Ovary (tissue), 9 donors: Measurements from ENCODE around the gene ARID1B. TPM values are rescaled to one million over a fixed set of nuclear protein-coding genes. Genes with fewer than 3 reads are reported as not detected.

Experiments
- DNase-seq, 5 donors: peaks; one replicate each; pipeline ENCODE4 v3.0.0-alpha.2; 2019 to 2020
- H3K27ac ChIP-seq, 2 donors: fragments of 200-600 bp; one replicate each; pipeline versions ENCODE4 v1.5.1 to v1.8.0; 2019 to 2022
- H3K27me3 ChIP-seq: fragments of 200-600 bp; one replicate; pipeline ENCODE4 v1.8.0; 2022
- H3K36me3 ChIP-seq: fragments of 200-600 bp; sonication (generic); one replicate; pipeline ENCODE4 v1.5.1; 2019
- H3K4me1 ChIP-seq: one replicate; pipeline ENCODE4 v1.8.1; 2013; ENCODE audit warnings: mild to moderate bottlenecking, moderate library complexity; ENCODE audit not compliant: insufficient read depth
- H3K4me3 ChIP-seq: fragments of 200-600 bp; sonication (generic); one replicate; pipeline ENCODE4 v1.5.1; 2017
- H3K9me3 ChIP-seq, 2 donors: fragments of 200-600 bp in 1 of 2; sonication (generic) in 1 of 2; one replicate each; pipeline versions ENCODE4 v1.5.1 to v1.8.1; 2013 to 2019; ENCODE audit warnings: mild to moderate bottlenecking in 1 of 2, moderate library complexity in 1 of 2
- CTCF ChIP-seq, 3 donors: fragments of 450-650 bp in 2 of 3; fragments of 200-600 bp in 1 of 3; IDR thresholded peaks; one replicate each; pipeline versions ENCODE4 v1.5.1 to v1.8.0; 2016 to 2022; ENCODE audit warnings: antibody characterized with exemption in 3 of 3, mild to moderate bottlenecking in 1 of 3
- EP300 ChIP-seq: sonication (generic); formaldehyde crosslinking; IDR thresholded peaks from one replicate; pipeline ENCODE4 v1.6.1; 2017; ENCODE audit warnings: antibody characterized with exemption
- POLR2A ChIP-seq: fragments of 450-650 bp; IDR thresholded peaks from one replicate; pipeline ENCODE4 v1.6.1; 2017; ENCODE audit warnings: antibody characterized with exemption, mild to moderate bottlenecking, moderate library complexity
- WGBS, 3 donors: extraction: QIAGEN DNeasy Blood & Tissue Kit in 1 of 3; methylation state at CpG; one replicate each; pipeline versions ENCODE4 v1.1.5 to v1.1.7; 2013 to 2017; 5-methylcytosine and 5-hydroxymethylcytosine counted together
- intact Hi-C, 4 donors: fragments of 100-400 bp; cut with DNase I; formaldehyde crosslinking; loops; one replicate each; pipeline versions ENCODE4 v1.11.0 to v1.15.1; 2022 to 2023
- polyA plus RNA-seq, 2 donors: library from polyadenylated mRNA; stranded (reverse); fragments of 200-250 nt in 1 of 2; fragments of 350-450 nt in 1 of 2; fragmentation: Illumina TruSeq in 1 of 2; extraction: RNeasy Lipid Tissue Mini Kit (QIAGEN cat#74804) in 1 of 2; gene quantifications; one replicate each; pipeline ENCODE4 v1.2.3, GENCODE V29; 2013 to 2014
- total RNA-seq, 7 donors: library from RNA; depleted of rRNA in 2 of 7; stranded (reverse); fragments of >200 nt in 2 of 7; fragmentation: NEBNext Ultra II Directional in 3 of 7; extraction: Animal tissue kit (Norgen Biotek cat#: 25700) in 3 of 7; gene quantifications; one replicate each; pipeline versions ENCODE4 v1.1.0 to v1.2.4, GENCODE V29; 2016 to 2023
- donor health status: DM: no; HTN: no; CAD: no; lungs with moderate emphysema.
- donor health status: DM: no; HTN: no; CAD: no.
- donor health status: Bipolar disorder and iron deficiency.
- donor health status: DM: yes; HTN: yes; CAD: no.
- donor health status: DM: no; HTN: no; CAD: no.
- donor health status: DM: yes; HTN: yes; CAD: no.

Gene ARID1B
- total and polyA plus RNA-seq, 9 donors = 33.2 to 144 (median 105) TPM

GRCh38 chr6:157049133-157049532 is 272.0 kb downstream of the ARID1B start:
- no peak for TF ChIP-seq POLR2A
- TF ChIP-seq EP300 = no peak
- TF ChIP-seq CTCF (IDR thresholded peaks at IDR 0.05) = no peak
- no peaks in the 10 kb centered on the region for H3K36me3 ChIP-seq
- H3K4me3 ChIP-seq = no peak overlapping the region
- H3K27me3 ChIP-seq = no peaks in the 10 kb centered on the region
- no peak overlapping the region for H3K27ac ChIP-seq
- DNase-seq = no peak
- 89 to 90% (median 89%) methylated on average over 5 of the region's 5 CpGs for WGBS, 3 donors
- H3K4me1 ChIP-seq = peaks cover 9% of the 10 kb centered on the region
- intact Hi-C loops = no loop called here
- no peaks in the 10 kb centered on the region for H3K9me3 ChIP-seq

- intact Hi-C loops = no loop called here
- no peaks in the 10 kb centered on the region for H3K36me3 ChIP-seq
Observed at GRCh38 chr6:157050537-157051265, 273.5 kb downstream of the ARID1B start.

GRCh38 chr6:157054531-157054979 is 277.4 kb downstream of the ARID1B start:
- intact Hi-C loops = no loop called here
- no peak for TF ChIP-seq POLR2A
- no peak for TF ChIP-seq CTCF (IDR thresholded peaks at IDR 0.05)
- no peak for TF ChIP-seq EP300
- Histone ChIP-seq H3K4me1 (peaks cover 4% of the 10 kb centered on the region), H3K4me3 (no peak overlapping the region), H3K9me3 (no peaks in the 10 kb centered on the region), H3K36me3 (no peaks in the 10 kb centered on the region), H3K27me3 (no peaks in the 10 kb centered on the region), H3K27ac (no peak overlapping the region)
- 93 to 99% (median 97%) methylated on average over 4 of the region's 4 CpGs for WGBS, 3 donors
- no peak for DNase-seq

More at GRCh38 chr6:157050537-157051265, 273.5 kb downstream of the ARID1B start:
- no peak for DNase-seq
- Histone ChIP-seq H3K27ac (no peak overlapping the region), H3K4me1 (peaks cover 9% of the 10 kb centered on the region), H3K4me3 (no peak overlapping the region), H3K9me3 (no peaks in the 10 kb centered on the region), H3K27me3 (no peaks in the 10 kb centered on the region)
- WGBS, 3 donors = 47 to 58% (median 51%) methylated on average over 8 of the region's 8 CpGs
- no peak for TF ChIP-seq POLR2A

GRCh38 chr6:157055863-157056262 is 278.7 kb downstream of the ARID1B start:
- TF ChIP-seq EP300 (no peak), CTCF (IDR thresholded peaks at IDR 0.05) (no peak), POLR2A (no peak)
- intact Hi-C loops = no loop called here
- H3K4me3 ChIP-seq = no peak overlapping the region
- no peaks in the 10 kb centered on the region for H3K9me3 ChIP-seq
- H3K36me3 ChIP-seq = no peaks in the 10 kb centered on the region
- DNase-seq = no peak
- H3K4me1 ChIP-seq = peaks cover 4% of the 10 kb centered on the region
- no peak overlapping the region for H3K27ac ChIP-seq
- no peaks in the 10 kb centered on the region for H3K27me3 ChIP-seq
- 97 to 99% (median 98%) methylated on average over 3 of the region's 3 CpGs for WGBS, 3 donors

DNA sequence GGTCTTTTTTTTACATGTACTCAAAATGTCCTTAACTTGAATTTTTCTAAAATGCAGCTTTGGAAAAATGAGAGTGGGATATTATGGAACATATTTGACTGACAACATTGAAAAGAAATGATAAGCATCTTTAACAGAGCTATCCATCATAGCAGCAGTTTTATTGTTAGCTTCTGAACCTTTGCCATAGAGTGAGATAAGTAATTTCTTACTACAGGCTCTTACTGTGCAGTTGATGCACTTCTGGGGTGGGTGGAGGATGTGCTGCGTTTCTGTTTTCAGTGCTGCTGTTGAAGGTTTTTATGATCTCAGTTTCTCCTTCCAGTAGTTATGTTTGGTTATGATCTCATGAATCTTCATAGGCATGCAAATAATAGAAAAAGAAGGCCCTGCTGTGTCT is 279.1 kb downstream of the ARID1B start:
- Histone ChIP-seq H3K9me3 (no peaks in the 10 kb centered on the region), H3K4me1 (peaks cover 3% of the 10 kb centered on the region), H3K36me3 (no peaks in the 10 kb centered on the region), H3K27me3 (no peaks in the 10 kb centered on the region), H3K27ac (no peak overlapping the region), H3K4me3 (no peak overlapping the region)
- 36 to 48% (median 36%) methylated on average over 1 of the region's 1 CpG for WGBS, 3 donors
- intact Hi-C loops = no loop called here
- TF ChIP-seq EP300 = no peak
- no peak for TF ChIP-seq CTCF (IDR thresholded peaks at IDR 0.05)
- no peak for TF ChIP-seq POLR2A
- no peak for DNase-seq
